ENCODE results near the gene MAML2.

Gene MAML2

GRCh38 chr11:96342961-96343711 is at the start of gene MAML2:
TSS of gene MAML2 (minus strand) at chr11:96343195. CDS start at chr11:96341895, 1,300 bp downstream.
- DNase-seq = peak; percentile 82

- DNase-seq = no peak
These were observed 48.8 kb upstream of the MAML2 start for GRCh38 chr11:96391698-96392307.

GRCh38 chr11:96390488-96390792 is 47.4 kb upstream of the MAML2 start:
- DNase-seq = no peak

GRCh38 chr11:96389720-96390487 is 46.9 kb upstream of the MAML2 start, which contains the start of the genes CCDC82 and JRKL:
TSS of gene CCDC82 (minus strand) at chr11:96389912. CDS start at chr11:96384747, 5,165 bp downstream.
TSS of gene JRKL (plus strand) at chr11:96390013. CDS start at chr11:96390650, 637 bp downstream.
- peak; percentile 81 for DNase-seq

GRCh38 chr11:96388891-96389719 is 46.1 kb upstream of the MAML2 start:
- peak; percentile 42 for DNase-seq

- DNase-seq = no peak
These were observed 42.2 kb upstream of the MAML2 start for GRCh38 chr11:96385187-96385586.

GRCh38 chr11:96384156-96384555 is 41.2 kb upstream of the MAML2 start:
- no peak for DNase-seq

- DNase-seq = no peak
These were observed 33.8 kb upstream of the MAML2 start for GRCh38 chr11:96376796-96377195.

GRCh38 chr11:96373826-96374225 is 30.8 kb upstream of the MAML2 start:
- peak; percentile 71 for DNase-seq

GRCh38 chr11:96367342-96367741 is 24.3 kb upstream of the MAML2 start:
- DNase-seq = peak; percentile 82

- no peak for DNase-seq
These were observed 23.0 kb upstream of the MAML2 start for GRCh38 chr11:96366024-96366423.

- no peak for DNase-seq
These were observed 22.5 kb upstream of the MAML2 start for GRCh38 chr11:96365493-96365892.

- DNase-seq = no peak
These were observed 18.8 kb upstream of the MAML2 start for GRCh38 chr11:96361778-96362177.

GRCh38 chr11:96358321-96358720 is 15.3 kb upstream of the MAML2 start:
- no peak for DNase-seq

- no peak for DNase-seq
These were observed 14.8 kb upstream of the MAML2 start for GRCh38 chr11:96357794-96358193.

GRCh38 chr11:96356848-96357247 is 13.9 kb upstream of the MAML2 start:
- DNase-seq = no peak

- no peak for DNase-seq
These were observed 708 bp downstream of the MAML2 start for GRCh38 chr11:96342014-96342960.

GRCh38 chr11:96341211-96342013 is 1.6 kb downstream of the MAML2 start:
- DNase-seq = peak; percentile 1

GRCh38 chr11:96340555-96340885 is 2.5 kb downstream of the MAML2 start:
- DNase-seq = no peak

- DNase-seq = no peak
These were observed 3.1 kb downstream of the MAML2 start for GRCh38 chr11:96339706-96340554.

Data from MV-4-11 (cell line).